GM18520 (cell line): ENCODE measurements around the gene CHST1.

Experiments used
- ATAC-seq: cut with Tn5 transposase; IDR thresholded peaks from one replicate; pipeline ENCODE4 v1.9.1; 2021; ENCODE audit not compliant: unreplicated experiment

Gene CHST1

GRCh38 chr11:45674481-45675190 lies 9.2 kb upstream of the CHST1 start:
- no peak for ATAC-seq

DNA sequence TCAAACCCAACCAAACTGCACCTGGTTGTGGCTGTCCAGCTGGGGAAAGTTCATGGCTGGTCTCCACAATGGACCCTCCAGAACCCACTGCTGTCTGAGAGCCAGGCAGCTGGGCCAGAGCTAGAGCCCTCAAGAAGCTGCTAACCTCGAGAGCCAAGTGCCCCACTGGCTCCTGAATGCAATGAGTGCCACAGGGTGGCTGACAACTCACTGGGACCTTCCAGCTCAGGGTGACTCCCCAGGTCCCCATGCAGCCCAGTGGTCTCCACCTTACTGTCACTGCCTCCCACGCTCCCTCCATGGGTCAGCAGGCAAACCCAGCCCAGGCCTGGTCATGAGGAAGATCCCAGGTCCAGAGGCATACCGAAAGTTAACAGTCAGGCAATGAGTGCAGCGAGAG lies 8.0 kb upstream of the CHST1 start:
- ATAC-seq, result no peak

DNA sequence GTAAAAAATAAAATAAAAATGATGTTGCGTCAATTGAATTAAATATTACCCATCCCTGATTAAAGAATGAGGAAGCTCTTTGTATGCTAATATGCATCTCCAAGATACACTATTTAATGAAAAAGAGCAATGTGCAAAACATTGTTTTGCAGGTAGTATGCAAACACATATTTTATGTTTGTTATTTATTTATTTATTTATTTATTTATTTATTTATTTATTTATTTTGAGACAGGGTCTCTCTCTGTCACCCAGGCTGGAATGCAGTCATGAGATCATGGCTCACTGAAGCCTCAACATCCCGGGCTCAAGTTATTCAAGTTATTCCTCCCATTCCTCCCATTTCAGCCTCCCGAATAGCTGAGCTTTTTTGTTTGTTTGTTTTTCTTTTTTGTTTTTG lies 7.2 kb upstream of the CHST1 start:
- ATAC-seq, result no peak

DNA sequence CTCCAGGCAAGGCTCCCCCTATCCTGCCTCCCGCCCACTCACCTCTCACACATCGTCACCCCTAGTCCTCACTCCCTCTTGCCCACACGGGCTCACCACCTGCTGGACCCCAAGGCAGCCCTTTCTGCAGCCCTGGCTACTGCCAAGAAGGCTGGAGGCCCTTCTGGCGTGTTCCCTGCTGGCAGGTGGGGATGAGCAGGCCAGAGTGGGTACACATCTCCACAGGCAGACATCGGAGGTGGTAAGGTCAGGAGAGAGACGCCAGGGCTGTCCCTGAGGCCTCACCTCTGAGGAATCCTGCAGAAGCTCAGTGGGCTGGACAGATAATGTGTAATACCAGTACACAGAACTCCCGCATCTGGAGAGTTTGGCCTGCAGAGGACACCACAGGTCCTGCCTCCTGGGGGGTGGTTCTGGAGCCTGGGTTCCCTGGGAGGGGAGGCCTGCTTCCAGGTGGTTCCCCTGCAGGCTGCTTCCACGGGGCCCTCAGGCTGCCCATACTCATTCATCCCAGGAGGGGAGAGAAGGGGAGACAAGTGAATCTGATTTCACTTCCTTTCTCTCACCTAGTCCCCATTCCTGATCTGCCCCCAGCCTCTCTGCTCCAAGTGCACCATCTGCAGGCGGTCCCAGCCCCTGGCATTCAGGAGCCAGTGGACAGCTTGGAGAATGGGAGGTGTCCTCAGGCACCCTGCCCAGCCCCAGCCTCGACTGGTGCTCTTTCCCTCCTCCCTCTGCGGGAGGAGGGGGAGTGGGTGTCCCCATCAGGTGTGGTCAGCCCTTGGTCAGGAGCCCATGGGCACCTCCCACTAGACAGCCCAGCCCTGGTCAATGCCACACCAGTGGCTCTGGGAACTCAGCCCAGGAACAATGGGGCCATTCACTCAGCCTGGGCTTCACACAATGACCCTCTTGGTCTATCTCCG lies 6.1 kb upstream of the CHST1 start:
- ATAC-seq, result no peak

GRCh38 chr11:45670386-45671135 lies 5.1 kb upstream of the CHST1 start:
- no peak for ATAC-seq

GRCh38 chr11:45669956-45670355 lies 4.5 kb upstream of the CHST1 start:
- no peak for ATAC-seq

GRCh38 chr11:45669146-45669545 lies 3.7 kb upstream of the CHST1 start:
- ATAC-seq, result no peak

DNA sequence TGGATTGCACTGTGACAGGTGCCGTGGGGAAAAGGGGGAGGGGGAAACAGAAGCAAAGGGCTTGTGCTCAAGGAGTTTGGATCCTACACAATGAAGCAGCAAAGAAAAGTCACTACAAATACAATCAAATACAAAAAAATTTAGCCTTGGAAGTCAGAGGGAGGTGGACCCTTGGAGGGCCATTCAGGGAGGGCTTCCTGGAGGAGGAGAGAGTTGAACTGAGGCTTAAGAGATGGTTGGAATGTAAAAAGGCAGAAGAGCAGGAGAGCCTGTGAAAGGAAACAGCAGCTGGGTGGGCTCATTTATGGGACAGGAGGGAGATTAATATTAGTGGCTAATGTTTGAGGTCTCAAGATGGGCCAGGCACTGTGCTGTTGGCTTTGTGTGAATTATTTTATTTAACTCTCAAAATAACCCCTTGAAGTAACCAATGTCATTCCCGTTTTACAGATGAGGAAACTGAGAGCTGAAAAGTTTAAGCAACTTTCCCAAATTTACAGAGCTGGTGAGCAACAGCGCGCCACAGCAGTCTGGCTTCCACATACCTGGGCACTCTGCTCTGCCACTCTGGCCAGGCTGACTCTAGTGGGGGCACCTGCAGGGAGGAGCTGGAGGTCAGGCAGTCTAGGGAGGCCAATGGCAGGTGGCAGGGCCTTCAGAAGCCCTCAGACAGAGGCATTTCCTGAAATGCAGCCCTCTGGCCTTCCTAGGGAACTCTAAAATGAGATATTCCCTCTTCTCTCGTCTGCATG lies 2.7 kb upstream of the CHST1 start:
- no peak for ATAC-seq

DNA sequence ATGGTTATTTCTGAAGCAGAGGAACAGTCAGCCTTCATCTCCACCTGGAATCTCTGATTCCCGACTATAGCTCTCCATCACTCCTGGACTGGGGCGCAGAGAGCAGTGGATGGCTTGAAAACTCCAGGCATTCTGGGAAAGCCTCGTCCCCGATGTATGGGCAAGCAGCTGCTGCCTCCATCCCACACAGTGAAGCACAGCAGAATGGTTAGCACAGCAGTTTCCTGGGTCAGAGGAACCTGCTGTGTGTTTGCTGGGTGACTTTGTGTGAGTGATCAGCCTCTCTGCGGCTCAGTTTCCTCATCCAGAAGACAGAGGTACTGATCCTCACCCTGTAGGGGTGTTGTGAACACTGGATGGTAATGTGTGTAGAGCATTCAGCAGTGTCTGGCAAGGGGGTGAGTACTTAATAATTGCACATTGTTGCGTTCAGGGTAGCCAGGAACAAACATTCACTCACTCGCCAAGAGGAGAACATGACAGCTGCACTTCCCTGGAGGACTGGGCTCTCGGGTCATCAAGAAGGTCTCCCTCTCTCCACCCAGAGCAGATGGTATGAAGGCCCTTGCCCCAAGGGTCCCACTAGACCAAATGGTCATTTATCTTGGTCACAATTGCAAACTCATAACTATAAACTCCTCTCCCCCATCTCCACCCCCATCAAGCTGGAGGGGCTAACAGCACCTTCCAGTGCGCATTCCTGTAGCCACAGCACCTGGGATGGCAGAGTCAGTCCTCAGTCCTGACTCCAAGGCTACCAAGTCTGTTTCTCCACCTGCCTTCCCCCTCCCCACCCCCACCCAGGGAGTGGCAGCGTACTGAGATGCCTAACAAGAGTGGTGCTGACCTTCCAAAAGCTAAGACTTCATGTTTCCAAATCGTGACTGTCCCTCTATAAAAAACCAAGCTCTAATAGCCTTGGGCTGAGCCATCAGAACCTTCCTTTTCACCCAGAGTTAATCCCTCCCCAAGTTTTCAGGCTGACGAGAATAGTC lies 1.5 kb upstream of the CHST1 start:
- ATAC-seq, result no peak

- ATAC-seq, result no peak
Measured at GRCh38 chr11:45665933-45666647, 668 bp upstream of the CHST1 start.

- ATAC-seq, result no peak
Measured at GRCh38 chr11:45664376-45665205, 831 bp downstream of the CHST1 start.

GRCh38 chr11:45663486-45664375 lies 1.7 kb downstream of the CHST1 start:
- ATAC-seq, result no peak

DNA sequence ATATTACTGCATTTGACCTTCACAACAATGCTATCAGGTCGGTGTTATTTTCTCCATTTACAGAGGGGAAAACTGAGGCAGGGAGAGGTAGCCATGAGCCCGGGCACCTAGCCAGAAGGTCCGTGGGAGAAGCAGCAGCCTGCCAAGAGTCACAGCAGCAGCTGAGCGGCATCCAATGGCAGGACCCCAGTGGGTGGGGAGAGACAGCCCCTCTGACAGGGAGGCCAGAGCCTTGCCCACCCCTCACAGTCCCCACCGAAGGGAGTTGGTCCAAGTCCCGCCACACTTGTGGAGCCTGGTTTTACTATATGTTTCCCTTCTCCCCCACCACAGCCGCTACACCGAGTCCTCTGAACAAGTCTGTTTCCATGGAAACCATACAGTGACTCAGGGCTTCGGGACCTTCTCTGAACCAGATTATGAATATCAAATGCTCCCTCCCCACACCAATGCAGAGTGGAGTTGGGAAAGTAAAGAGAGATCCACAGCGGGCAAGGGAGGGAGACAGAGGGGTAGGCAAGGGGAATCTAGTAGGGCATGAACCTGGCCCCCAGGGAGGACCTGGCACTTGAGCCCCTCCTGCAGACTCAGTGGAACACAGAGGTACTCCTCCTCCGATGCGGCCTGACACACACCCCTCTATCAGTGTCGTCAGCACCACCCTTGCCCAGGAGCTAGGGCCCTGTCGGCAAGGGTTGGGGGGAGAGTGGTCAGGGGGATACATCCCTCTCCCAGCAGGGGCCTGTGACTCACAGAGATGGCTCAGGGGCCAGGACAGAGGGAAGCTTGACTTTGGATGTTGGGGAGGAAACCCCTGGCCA lies 2.5 kb downstream of the CHST1 start:
- no peak for ATAC-seq

DNA sequence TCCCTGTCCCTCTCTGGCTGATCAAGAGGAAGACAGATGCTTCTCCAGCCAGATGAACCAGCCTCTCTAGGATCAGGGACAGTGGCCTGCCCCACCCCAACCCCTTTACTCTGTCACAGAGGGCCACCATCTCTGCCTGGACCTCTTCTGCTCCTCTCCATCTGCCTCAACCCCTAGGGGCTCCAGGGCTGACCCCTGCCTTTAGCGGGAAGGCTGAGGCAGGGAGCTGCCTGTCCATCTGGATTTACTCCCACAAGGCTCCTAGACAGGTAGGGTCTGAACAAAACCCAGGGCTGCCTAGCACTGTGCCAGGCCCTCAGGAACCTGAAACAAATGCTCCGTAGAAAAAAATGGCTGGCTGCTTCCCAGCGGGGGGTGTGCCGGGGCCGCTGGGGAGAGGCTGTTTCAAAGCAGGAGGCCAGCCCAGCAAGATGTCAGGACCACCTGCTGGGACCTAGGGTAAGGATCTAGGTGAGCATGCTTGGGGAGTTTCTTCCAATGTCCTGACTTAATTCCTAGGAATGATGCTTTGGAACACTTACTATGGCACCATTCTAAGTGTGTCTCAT lies 3.2 kb downstream of the CHST1 start:
- no peak for ATAC-seq

GRCh38 chr11:45661439-45662055 lies 3.9 kb downstream of the CHST1 start:
- no peak for ATAC-seq
